GM08714 (cell line): ENCODE measurements around the gene CIAO2B.
"Not testable (repeated sequence)": the region's sequence is repeated elsewhere in the genome, so short reads cannot be mapped to it uniquely, and the experiment has no call there.

ENCODE experiments used
- H3K4me3 ChIP-seq: fragments of 200-500 bp; sonication (Bioruptor generic); 2 replicates; pipeline ENCODE4 v1.5.1; 2014; ENCODE audit warnings: mild to moderate bottlenecking, low read length, inconsistent platforms
- ZNF274 ChIP-seq: IDR thresholded peaks from 2 replicates; pipeline ENCODE4 v1.6.1; 2012; ENCODE audit warnings: mild to moderate bottlenecking, low read depth, low read length

Gene CIAO2B

GRCh38 chr16:66900721-66901441, 33.3 kb downstream of the CIAO2B start:
- H3K4me3 ChIP-seq = no peak overlapping the region
- TF ChIP-seq ZNF274 = no peak

GRCh38 chr16:66899945-66900710, 34.1 kb downstream of the CIAO2B start:
- no peak overlapping the region for H3K4me3 ChIP-seq
- no peak for TF ChIP-seq ZNF274

GRCh38 chr16:66899310-66899944, 34.8 kb downstream of the CIAO2B start:
- no peak overlapping the region for H3K4me3 ChIP-seq
- no peak for TF ChIP-seq ZNF274

GRCh38 chr16:66898933-66899309, 35.3 kb downstream of the CIAO2B start:
- no peak overlapping the region for H3K4me3 ChIP-seq
- TF ChIP-seq ZNF274 = no peak

- H3K4me3 ChIP-seq = no peak overlapping the region
- TF ChIP-seq ZNF274 = no peak
Observed at GRCh38 chr16:66898207-66898606, 36.0 kb downstream of the CIAO2B start.

GRCh38 chr16:66896682-66897081, 37.5 kb downstream of the CIAO2B start:
- H3K4me3 ChIP-seq = not testable (repeated sequence)

GRCh38 chr16:66895999-66896398, 38.2 kb downstream of the CIAO2B start:
- H3K4me3 ChIP-seq = no peak overlapping the region
- TF ChIP-seq ZNF274 = no peak

GRCh38 chr16:66895689-66895979, 38.6 kb downstream of the CIAO2B start:
- TF ChIP-seq ZNF274 = no peak
- H3K4me3 ChIP-seq = no peak overlapping the region

GRCh38 chr16:66894948-66895688, 39.1 kb downstream of the CIAO2B start:
- TF ChIP-seq ZNF274 = no peak
- H3K4me3 ChIP-seq = no peak overlapping the region

- no peak for TF ChIP-seq ZNF274
- H3K4me3 ChIP-seq = no peak overlapping the region
Observed at GRCh38 chr16:66894055-66894454, 40.1 kb downstream of the CIAO2B start.

- no peak overlapping the region for H3K4me3 ChIP-seq
- no peak for TF ChIP-seq ZNF274
Observed at GRCh38 chr16:66891797-66892196, 42.4 kb downstream of the CIAO2B start.

GRCh38 chr16:66891360-66891759, 42.8 kb downstream of the CIAO2B start:
- H3K4me3 ChIP-seq = no peak overlapping the region
- TF ChIP-seq ZNF274 = no peak

- no peak overlapping the region for H3K4me3 ChIP-seq
- TF ChIP-seq ZNF274 = no peak
Observed at GRCh38 chr16:66890799-66891198, 43.4 kb downstream of the CIAO2B start.

- TF ChIP-seq ZNF274 = no peak
- no peak overlapping the region for H3K4me3 ChIP-seq
Observed at GRCh38 chr16:66889622-66890021, 44.6 kb downstream of the CIAO2B start.
